GM12873 (cell line): Measurements from ENCODE around the gene PLK3.

Experiments used
- TF ChIP-seq, protein P1 (sequence below): IDR thresholded peaks from 2 replicates; pipeline ENCODE4 v1.5.1; 2012; ENCODE audit warnings: low read depth, mild to moderate bottlenecking, moderate library complexity, low read length, control low read depth; ENCODE audit not compliant: insufficient read depth; ENCODE audit errors: missing control alignments

Gene PLK3

DNA sequence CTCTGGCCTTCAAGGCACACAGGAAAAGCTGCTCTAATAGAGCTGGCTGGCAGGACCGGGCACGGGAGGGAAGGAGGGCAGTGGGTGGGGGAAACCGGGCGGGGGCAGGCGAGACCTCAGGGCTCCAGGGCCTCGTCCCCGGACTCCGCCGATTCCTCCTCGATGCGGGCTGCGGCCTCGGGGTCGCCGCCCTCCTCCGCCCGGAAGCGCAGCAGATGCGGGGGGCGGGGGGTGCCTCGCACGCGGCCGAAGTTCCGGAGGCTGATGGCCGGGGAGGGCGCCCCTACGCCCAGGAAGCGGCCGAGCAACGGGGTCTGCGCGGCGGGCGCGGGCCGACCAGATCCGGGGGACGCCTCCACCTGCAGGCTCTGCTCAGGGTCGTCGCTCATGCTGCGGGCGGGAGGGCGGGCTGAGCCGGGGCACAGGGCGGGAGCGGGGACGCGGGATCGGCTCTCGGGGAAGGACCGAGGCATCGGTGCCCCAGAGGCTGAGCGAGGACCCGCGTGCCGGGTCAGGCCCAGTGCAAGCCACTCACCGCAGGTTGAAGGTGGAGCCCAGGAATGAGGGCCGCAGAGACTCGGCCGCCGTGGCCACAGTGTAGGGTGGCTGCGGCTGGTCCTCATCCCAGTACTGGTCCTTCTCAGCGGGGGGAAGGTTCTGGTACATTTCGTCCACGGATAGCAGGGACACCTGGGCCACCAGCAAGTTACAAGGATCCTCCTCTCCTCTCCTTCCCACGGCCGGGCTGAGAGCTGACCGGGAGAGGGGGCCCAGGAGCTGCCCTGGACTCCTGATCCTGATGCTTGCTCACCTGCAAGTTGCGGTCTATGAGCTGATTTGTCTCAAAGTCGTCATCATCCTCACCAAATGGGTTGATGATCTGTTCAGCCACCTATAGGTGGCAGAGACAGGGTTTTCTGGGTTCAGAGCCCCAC is 15.8 kb upstream of the PLK3 start:
- TF ChIP-seq, protein P1, sequence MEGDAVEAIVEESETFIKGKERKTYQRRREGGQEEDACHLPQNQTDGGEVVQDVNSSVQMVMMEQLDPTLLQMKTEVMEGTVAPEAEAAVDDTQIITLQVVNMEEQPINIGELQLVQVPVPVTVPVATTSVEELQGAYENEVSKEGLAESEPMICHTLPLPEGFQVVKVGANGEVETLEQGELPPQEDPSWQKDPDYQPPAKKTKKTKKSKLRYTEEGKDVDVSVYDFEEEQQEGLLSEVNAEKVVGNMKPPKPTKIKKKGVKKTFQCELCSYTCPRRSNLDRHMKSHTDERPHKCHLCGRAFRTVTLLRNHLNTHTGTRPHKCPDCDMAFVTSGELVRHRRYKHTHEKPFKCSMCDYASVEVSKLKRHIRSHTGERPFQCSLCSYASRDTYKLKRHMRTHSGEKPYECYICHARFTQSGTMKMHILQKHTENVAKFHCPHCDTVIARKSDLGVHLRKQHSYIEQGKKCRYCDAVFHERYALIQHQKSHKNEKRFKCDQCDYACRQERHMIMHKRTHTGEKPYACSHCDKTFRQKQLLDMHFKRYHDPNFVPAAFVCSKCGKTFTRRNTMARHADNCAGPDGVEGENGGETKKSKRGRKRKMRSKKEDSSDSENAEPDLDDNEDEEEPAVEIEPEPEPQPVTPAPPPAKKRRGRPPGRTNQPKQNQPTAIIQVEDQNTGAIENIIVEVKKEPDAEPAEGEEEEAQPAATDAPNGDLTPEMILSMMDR = peak; percentile 41

- TF ChIP-seq, protein P1 = no peak
Measured at GRCh38 chr1:44785029-44785380, 15.2 kb upstream of the PLK3 start.

DNA sequence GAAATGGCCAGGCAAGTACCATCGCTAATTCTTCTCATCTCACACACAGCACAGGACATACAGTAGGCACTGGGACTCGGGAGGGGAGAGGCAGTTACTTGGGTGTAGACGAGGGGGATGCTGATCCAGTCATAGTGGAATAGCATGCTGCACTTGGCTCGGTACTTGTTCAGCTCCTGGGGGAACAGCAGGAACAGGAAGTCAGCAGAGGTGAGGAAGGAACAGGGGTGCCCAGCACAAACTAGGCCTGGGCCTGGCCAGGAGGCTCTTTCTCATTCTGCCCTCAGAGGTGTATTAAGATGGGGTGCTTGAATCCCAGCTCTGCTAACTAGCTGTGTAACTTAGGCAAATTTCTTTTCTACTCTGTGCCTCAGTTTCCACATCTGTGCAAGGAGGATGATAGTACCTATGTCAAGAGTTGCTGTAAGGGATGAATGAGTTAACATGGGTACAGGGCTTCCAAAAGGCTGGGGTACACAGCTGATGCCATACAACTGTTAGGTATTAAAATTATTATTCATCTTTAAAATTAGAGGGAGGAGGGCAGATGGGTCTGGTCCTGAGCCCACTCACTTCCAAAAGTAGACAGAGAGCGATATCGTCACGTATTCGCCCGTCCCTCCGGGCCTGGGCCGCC is 14.6 kb upstream of the PLK3 start:
- TF ChIP-seq, protein P1 = no peak

DNA sequence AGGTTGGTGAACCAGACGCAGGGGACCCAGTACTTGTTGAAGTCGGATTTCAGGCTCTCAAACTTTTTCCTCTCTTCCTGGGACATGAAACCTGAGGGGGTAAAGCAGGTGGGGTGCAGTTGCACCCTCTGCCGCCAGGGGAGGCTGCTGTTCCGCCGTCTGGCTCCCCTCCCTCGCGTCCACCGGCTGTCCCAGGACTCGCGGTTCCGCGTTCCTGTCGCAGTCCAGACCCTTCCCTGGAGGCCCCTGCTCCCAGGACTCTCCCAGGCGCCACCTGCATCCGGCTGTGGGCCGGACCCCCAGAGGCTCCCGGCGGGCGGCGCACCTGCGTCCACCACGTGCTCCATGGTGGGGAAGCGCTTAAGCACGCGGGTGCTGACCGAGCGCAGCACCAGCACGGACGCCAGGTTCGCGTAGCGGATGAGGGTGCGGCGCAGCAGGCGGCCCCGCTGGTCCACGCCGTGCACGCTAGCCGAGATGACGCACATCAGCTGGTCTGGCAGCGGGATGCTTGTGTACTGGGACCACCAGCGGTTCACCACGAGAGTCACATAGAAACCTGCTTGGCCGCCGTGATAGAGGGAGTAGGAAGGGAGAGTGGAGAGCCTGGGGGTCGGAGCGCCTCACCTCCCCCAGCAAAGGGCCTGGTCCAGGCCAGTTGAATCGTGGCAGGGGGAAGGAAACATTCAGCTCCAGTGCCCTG is 13.9 kb upstream of the PLK3 start:
- TF ChIP-seq, protein P1 = peak; percentile 100

GRCh38 chr1:44786841-44787426 is 13.2 kb upstream of the PLK3 start:
- TF ChIP-seq, protein P1 = no peak

DNA sequence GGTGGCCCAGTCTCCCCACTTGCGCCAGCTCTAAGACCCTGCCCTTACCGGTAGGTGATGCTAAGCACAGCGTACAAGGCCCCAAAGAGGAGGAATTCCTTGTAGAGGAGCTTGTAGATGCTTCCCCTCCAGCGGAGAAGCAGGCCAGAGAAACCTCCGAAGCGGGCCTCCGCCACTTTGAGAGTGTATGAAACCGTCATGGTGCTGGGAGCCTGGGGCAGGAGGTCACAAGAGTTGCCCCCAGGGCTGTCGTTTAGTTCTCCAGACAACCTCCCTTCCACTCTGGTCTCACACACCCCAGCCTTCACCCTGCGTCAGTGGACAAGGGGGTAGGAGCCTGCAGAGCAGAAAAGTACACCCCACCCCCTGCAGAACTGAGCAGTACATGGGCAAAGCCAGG is 12.7 kb upstream of the PLK3 start:
- TF ChIP-seq, protein P1 = no peak
